Muscle of leg (tissue), 11 donors: ENCODE results near the gene NPC2. TPM values are rescaled to one million over a fixed set of nuclear protein-coding genes. Genes with fewer than 3 reads are reported as not detected.

Experiments used
- DNase-seq: peaks from one replicate; pipeline ENCODE4 v3.0.0; 2013
- H3K27ac ChIP-seq: one replicate; pipeline ENCODE4 v1.5.1; 2013; ENCODE audit warnings: mild to moderate bottlenecking, low read length, control low read depth
- H3K27me3 ChIP-seq: one replicate; pipeline ENCODE4 v1.6.1; 2013; ENCODE audit warnings: low read length; ENCODE audit not compliant: control insufficient read depth, insufficient read depth
- H3K36me3 ChIP-seq: one replicate; pipeline ENCODE4 v1.6.1; 2013; ENCODE audit warnings: low read length; ENCODE audit not compliant: control insufficient read depth, insufficient read depth
- H3K4me1 ChIP-seq: one replicate; pipeline ENCODE4 v1.6.1; 2013; ENCODE audit warnings: low read length; ENCODE audit not compliant: control insufficient read depth, insufficient read depth
- H3K4me3 ChIP-seq: one replicate; pipeline ENCODE4 v1.5.1; 2013; ENCODE audit warnings: low read length, control low read depth
- H3K9me3 ChIP-seq: replicated peaks from 2 replicates; pipeline ENCODE4 v1.6.1; 2013; ENCODE audit warnings: low read depth, low read length; ENCODE audit not compliant: control insufficient read depth
- WGBS: methylation state at CpG from one replicate; pipeline ENCODE4 v1.1.5; 2013; ENCODE audit warnings: missing lambda C conversion rate; ENCODE audit not compliant: insufficient coverage; 5-methylcytosine and 5-hydroxymethylcytosine counted together
- polyA plus RNA-seq, 8 donors: library from polyadenylated mRNA; unstranded; fragments of 120-200 nt; gene quantifications; one replicate each; pipeline versions ENCODE4 v1.2.1 to v1.2.3, GENCODE V29; 2013; ENCODE audit warnings: inconsistent platforms in 1 of 8, low replicate concordance in 1 of 8; ENCODE audit not compliant: insufficient read length in 8 of 8, insufficient read depth in 1 of 8
- total RNA-seq: library from RNA; stranded (reverse); fragments of 120-200 nt; gene quantifications from one replicate; pipeline ENCODE4 v1.2.4, GENCODE V29; 2013

The NPC2 gene
- total and polyA plus RNA-seq, 9 donors = 81.0 to 147 (median 97.2) TPM

DNA sequence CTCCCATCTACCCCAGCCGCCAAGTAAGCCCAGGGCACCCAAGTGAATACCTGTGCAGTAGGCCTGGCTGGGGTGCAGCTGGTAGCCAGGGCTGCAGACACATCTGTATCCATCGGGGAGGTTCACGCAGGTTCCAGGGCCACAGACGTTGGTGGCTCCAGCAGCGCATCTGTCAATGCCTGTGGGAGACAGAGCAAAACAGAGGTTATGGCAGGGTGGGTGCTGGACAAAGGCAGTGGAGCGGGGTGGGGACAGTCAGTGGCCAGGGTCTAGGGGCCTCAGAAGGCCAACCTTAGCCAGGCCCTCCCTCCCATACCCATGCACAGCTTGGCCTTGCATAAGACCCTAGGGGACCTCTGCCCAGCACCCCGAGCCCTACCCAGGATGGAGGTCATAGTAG, 29.6 kb upstream of the NPC2 start:
- WGBS = 95% methylated on average over 5 of the region's 7 CpGs

DNA sequence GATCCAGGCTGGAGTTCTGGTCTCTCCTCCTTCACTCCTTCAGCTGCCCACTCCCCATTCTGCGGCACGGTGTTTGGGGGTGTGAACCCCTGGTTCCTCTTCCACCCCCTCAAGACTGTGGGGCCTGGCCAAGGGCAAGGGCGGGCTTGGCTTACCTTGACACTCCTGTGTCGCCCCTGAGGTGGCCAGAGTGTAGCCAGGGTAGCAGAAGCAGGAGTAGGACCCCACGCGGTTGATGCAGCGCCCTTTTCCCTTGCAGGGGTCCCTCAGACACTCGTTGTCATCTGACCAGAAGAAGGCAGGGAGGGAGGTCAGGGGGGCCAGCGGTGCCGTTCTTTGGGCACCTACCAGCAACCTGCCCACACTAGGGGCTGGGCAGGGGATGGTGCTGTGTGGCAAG, 28.7 kb upstream of the NPC2 start:
- no peaks in the 10 kb centered on the region for H3K9me3 ChIP-seq
- WGBS = 83% methylated on average over 5 of the region's 10 CpGs
- H3K36me3 ChIP-seq = no peaks in the 10 kb centered on the region
- H3K4me3 ChIP-seq = no peak overlapping the region
- DNase-seq = no peak
- no peak overlapping the region for H3K27ac ChIP-seq
- no peaks in the 10 kb centered on the region for H3K27me3 ChIP-seq
- H3K4me1 ChIP-seq = peaks cover 35% of the 10 kb centered on the region

More for the DNA sequence above, 29.6 kb upstream of the NPC2 start:
- H3K9me3 ChIP-seq = no peaks in the 10 kb centered on the region
- H3K27ac ChIP-seq = no peak overlapping the region
- H3K4me1 ChIP-seq = peaks cover 35% of the 10 kb centered on the region
- no peak for DNase-seq
- H3K36me3 ChIP-seq = no peaks in the 10 kb centered on the region
- no peaks in the 10 kb centered on the region for H3K27me3 ChIP-seq
- no peak overlapping the region for H3K4me3 ChIP-seq

DNA sequence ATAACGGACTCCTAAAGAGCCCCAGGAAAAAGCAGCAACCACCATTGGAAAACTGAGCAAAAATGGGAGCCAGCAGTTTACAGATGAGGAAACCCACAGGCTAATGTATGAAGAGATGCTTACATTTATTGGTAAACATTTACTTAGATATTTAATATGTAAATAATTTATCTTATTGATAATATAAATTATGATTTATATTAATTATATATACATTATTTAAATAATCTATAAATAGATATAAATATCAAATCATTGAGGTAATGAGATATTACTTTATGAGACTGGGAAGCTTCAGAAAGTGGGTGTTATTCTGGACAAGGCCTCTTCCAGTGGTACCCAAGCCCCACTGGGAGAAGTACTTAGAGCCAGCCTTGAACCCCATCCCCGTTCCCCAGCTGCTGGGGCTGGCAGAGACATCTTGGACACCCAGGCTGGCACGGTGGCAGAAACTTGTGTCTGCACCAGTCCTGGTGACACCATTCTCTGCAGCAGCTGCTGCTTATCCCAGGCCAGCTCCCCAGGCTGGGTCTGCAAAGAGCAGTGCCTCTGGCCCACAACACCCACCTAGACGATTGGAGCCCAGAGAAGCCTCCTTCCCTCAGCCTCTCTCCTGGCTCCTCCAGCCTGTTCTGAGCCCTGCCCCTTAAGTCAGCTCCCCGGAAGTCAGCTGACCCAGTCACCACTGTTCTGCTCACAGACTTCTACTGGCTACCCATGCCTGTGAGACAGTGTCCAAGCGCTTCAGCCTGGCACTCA, 26.4 kb upstream of the NPC2 start:
- H3K27ac ChIP-seq = no peak overlapping the region
- H3K4me1 ChIP-seq = peaks cover 18% of the 10 kb centered on the region
- no peak for DNase-seq
- H3K27me3 ChIP-seq = no peaks in the 10 kb centered on the region
- 79% methylated on average over 5 of the region's 6 CpGs for WGBS
- H3K4me3 ChIP-seq = no peak overlapping the region
- H3K36me3 ChIP-seq = no peaks in the 10 kb centered on the region
- no peaks in the 10 kb centered on the region for H3K9me3 ChIP-seq

DNA sequence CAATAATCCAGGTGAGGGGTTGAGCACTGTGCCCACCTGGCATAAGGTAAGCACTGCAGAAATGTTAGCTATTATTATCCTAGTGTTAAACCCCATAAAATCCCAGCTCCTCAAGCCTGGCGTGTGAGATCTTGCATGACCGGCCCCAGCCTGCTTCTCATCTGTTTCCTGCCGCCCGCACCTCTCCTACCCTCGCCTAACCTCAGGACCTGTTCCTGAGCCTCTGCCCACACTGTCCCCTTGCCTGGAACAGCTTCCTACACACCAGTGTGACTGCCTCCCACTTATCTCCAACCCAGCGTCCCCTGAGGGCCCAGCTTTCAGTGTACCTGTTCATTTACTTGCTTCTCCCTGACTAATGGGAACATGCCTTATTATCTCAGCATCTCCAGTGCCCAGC, 25.1 kb upstream of the NPC2 start:
- peaks cover 23% of the 10 kb centered on the region for H3K4me1 ChIP-seq
- 76% methylated on average over 6 of the region's 6 CpGs for WGBS
- no peaks in the 10 kb centered on the region for H3K27me3 ChIP-seq
- DNase-seq = no peak
- H3K4me3 ChIP-seq = no peak overlapping the region
- no peaks in the 10 kb centered on the region for H3K36me3 ChIP-seq
- no peak overlapping the region for H3K27ac ChIP-seq
- H3K9me3 ChIP-seq = no peaks in the 10 kb centered on the region

DNA sequence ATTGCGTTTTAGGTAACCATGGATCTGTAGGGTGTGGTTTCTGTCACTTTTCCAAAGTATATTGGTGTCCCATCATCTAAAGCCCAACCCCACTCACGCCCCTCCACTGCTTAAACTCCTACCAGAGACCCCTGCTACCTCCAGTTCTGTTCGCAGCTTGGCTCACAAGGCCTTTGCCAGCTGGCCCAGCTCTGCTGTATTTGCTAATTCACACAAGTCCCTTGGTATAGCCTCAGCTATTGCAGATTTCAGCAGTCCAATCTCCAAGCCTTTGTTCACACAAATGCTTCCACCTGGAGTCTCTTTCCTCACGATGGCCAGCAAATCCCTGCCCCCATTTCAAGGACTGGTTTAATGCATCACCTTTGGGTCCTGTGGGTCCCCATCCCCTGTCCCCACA, 24.6 kb upstream of the NPC2 start:
- WGBS = 40% methylated on average over 3 of the region's 4 CpGs
- H3K9me3 ChIP-seq = no peaks in the 10 kb centered on the region
- H3K27ac ChIP-seq = no peak overlapping the region
- peaks cover 26% of the 10 kb centered on the region for H3K4me1 ChIP-seq
- H3K36me3 ChIP-seq = no peaks in the 10 kb centered on the region
- peak; percentile 27 for DNase-seq
- no peak overlapping the region for H3K4me3 ChIP-seq
- H3K27me3 ChIP-seq = no peaks in the 10 kb centered on the region

DNA sequence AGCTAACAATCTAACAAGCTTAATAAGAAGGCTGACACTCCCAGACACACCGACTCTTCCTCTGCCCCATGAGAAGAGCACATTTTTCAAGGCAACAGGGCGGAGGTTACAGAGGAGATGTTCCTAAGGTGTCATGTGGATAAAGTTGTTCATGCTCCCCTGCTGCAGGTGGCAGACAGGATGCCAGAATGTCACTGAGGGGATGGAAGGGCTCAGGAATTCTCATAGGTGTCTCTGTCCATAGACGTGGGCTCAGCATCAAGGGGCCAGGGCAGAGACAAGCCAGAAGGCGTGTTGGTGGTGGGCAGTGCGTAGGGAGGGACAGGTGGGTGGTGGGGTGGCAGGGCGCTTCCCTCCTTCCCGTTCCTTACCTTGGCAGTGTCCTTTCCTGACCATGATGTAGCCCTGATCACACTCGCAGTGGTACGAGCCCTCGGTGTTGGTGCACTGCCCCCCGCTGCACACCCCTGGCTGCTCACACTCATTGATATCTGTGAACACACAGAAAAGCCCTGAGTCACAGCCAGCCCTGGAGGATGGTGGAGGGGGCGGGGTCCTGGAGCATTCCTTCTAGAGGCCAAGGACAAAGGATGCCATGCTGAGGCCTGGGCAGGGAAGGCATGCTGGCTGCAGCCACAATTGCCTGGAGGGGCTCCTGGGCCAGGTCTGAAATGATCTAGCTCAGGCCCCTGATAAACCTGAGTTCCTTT, 23.5 kb upstream of the NPC2 start:
- Histone ChIP-seq H3K27me3 (no peaks in the 10 kb centered on the region), H3K36me3 (no peaks in the 10 kb centered on the region), H3K4me3 (no peak overlapping the region), H3K9me3 (no peaks in the 10 kb centered on the region), H3K4me1 (peaks cover 29% of the 10 kb centered on the region), H3K27ac (no peak overlapping the region)
- 81% methylated on average over 5 of the region's 12 CpGs for WGBS
- no peak for DNase-seq

DNA sequence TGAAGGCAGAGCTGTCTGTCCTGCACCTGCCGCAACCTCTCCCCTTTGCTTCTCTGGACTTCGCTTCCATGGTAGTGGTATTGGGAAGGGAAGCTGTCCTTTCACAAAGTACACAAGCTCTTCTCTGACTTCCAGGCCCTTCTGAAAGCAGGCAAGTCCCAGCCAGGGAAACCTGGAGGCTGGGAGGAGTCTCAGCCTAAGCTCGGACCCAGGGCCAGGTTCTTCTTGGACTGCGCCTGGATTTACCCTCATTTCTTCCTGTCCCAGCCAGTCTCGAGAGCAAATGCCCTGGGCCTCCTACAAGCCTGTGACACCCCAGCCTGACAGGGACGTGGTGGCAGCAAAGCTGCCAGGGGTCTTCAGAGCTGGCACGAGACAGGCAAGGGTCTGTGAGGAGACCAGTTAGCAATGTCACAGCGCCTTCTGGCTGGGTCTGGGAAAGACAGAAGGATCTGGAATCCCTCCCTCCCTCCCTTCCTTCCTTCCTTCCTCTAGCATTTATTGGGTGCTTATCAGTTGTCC, 22.8 kb upstream of the NPC2 start:
- H3K4me1 ChIP-seq = peaks cover 35% of the 10 kb centered on the region
- H3K36me3 ChIP-seq = no peaks in the 10 kb centered on the region
- H3K27me3 ChIP-seq = peaks cover 2% of the 10 kb centered on the region
- H3K9me3 ChIP-seq = no peaks in the 10 kb centered on the region
- 81% methylated on average over 5 of the region's 8 CpGs for WGBS
- H3K4me3 ChIP-seq = no peak overlapping the region
- no peak for DNase-seq
- no peak overlapping the region for H3K27ac ChIP-seq

DNA sequence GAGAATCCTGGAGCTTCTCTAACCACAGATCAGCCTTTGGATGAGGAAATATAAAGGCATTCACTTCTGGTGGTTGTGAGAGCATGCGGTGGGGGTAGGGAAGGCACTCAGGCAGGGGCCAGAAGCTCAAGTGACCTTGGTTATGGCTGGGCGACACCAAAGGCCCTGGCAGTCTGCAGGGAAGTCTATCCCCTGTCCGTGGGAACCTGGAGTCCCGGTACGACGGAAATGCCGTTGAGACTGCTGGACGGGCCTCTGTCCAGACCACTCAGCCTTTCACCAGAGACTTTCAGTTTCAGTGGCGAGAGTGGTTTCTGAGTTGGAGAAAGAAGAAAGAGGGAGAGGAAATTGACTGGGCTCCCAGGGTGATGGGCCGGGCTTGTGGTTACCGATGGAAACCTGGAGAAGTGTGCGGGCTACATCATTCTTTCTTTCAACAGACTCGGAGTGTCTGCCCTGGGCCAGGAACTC, 21.4 kb upstream of the NPC2 start:
- no peak overlapping the region for H3K27ac ChIP-seq
- no peak overlapping the region for H3K4me3 ChIP-seq
- peaks cover 13% of the 10 kb centered on the region for H3K27me3 ChIP-seq
- no peaks in the 10 kb centered on the region for H3K9me3 ChIP-seq
- H3K4me1 ChIP-seq = peaks cover 30% of the 10 kb centered on the region
- WGBS = 26% methylated on average over 4 of the region's 13 CpGs
- peak; percentile 59 for DNase-seq
- no peaks in the 10 kb centered on the region for H3K36me3 ChIP-seq

DNA sequence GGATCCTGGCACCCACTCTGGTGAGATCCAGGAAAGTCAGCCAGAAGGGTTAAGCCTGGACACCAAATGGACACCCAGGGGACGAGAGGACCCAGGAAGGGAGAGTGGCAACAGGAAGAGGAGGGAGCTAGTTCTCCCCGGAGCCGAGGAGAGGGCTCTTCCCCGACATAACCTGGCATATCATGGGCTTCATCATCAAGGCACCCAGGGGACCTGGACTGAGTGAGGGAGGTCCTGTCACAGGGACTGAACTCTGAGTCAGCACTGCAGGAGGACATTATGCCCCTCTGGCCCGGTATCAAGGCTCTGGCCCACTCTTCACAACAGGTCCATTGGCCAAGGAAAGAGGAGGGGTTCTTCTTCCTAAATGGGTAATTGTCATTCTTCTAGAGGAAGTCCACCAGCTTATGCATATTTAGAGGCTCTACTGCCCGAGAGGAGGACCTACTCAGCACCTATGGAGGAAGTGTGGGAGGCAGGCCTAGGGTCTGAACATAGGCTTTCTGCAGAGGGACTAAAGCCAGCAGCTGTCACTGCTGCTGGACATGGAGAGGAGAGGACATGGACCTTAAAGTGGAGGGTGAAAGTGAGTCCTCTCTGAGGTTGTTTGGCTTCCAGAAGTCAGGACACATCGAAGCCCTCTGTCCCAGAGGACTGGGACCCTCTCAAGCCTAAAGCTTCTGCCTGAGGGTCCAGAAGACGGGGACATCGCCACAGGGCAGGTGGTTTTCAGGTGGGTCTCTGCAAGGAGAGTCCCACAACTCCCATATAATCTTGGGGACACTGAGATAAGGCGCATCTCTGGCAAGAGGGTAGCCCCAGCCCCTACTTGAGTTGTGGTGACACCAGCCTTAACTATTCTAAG, 19.1 kb upstream of the NPC2 start:
- H3K9me3 ChIP-seq = no peaks in the 10 kb centered on the region
- H3K4me1 ChIP-seq = peaks cover 27% of the 10 kb centered on the region
- no peak overlapping the region for H3K27ac ChIP-seq
- peaks cover 17% of the 10 kb centered on the region for H3K27me3 ChIP-seq
- no peak for DNase-seq
- WGBS = 62% methylated on average over 4 of the region's 10 CpGs
- H3K4me3 ChIP-seq = no peak overlapping the region
- H3K36me3 ChIP-seq = no peaks in the 10 kb centered on the region
